Measurements from ENCODE around the gene FBXL7. TPM values are rescaled to one million over a fixed set of nuclear protein-coding genes. Genes with fewer than 3 reads are reported as not detected.

FBXL7 gene
- polyA plus RNA-seq, 1 donor (not counting 4 experiments of a cell fraction or from before 2014, with no cell fraction given) = 0.22 TPM

DNA sequence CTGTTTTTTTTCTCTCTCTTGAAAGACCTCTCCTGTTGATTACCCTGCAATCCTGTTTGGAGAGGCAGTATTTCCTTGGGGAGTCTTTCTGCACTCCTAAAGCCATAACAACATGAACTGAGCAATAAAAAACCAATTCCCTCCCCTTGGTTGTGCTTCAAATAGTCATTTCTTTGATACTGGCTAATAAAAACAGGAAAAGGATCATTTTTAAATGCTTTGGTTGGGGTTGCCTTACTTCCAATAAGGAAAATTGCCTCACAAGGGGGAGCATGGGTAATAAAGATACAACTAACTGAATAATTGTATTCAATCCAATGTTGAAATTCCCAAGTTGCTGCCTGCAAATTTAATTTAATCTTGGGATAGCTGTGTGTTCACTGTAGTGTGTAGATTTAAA lies 13.9 kb downstream of the FBXL7 start:
- dilution Hi-C loops (cut with MboI; ENCODE audit: extremely low pct_ligation_motif_present, low sequenced_read_pairs) = no loop called here
- no peak overlapping the region for H2AFZ ChIP-seq (ENCODE audit: control insufficient read depth, low read length)
- H3K9me1 ChIP-seq (ENCODE audit: control insufficient read depth, extremely low read depth, insufficient read depth, low read length) = no peaks in the 10 kb centered on the region
- TF ChIP-seq EZH2 (IDR thresholded peaks at IDR 0.05; ENCODE audit: low read length) (no peak), CTCF (optimal IDR thresholded peaks at IDR 0.05 in 1 of 3, IDR thresholded peaks at IDR 0.05 in 1 of 3, conservative IDR thresholded peaks at IDR 0.05 in 1 of 3; ENCODE audit: extremely low read depth in 1 of 3, insufficient read depth in 2 of 3, low read length in 3 of 3) (no peak)
- no peak for DNase-seq (ENCODE audit: low read depth, low spot score)
- H3K9me3 ChIP-seq (ENCODE audit: control insufficient read depth, low read depth, low read length) = no peaks in the 10 kb centered on the region
- no peak overlapping the region for H3K4me2 ChIP-seq (ENCODE audit: control insufficient read depth, extremely low read depth, insufficient read depth, low read depth, low read length)
- H3K27ac ChIP-seq (ENCODE audit: control insufficient read depth, insufficient read depth, low read length) = no peak overlapping the region
- H3K36me3 ChIP-seq (ENCODE audit: control insufficient read depth in 2 of 2, extremely low read depth in 1 of 2, insufficient read depth in 2 of 2, low read length in 2 of 2) = no peaks in the 10 kb centered on the region
- no peaks in the 10 kb centered on the region for H3K4me1 ChIP-seq (ENCODE audit: control insufficient read depth, extremely low read depth, insufficient read depth, low read length)
- no peaks in the 10 kb centered on the region for H3K27me3 ChIP-seq (ENCODE audit: control insufficient read depth, extremely low read depth, insufficient read depth, low read length)
- H3K79me2 ChIP-seq (ENCODE audit: control insufficient read depth, insufficient read depth, low read length) = no peaks in the 10 kb centered on the region
- FAIRE-seq = no peak
- H3K4me3 ChIP-seq (ENCODE audit: control insufficient read depth in 2 of 3, extremely low read depth in 1 of 3, insufficient read depth in 2 of 3, low read depth in 1 of 3, low read length in 3 of 3) = no peak overlapping the region
- no peak overlapping the region for H3K9ac ChIP-seq (ENCODE audit: control insufficient read depth, extremely low read depth, insufficient read depth, low read length)
- no peaks in the 10 kb centered on the region for H4K20me1 ChIP-seq (ENCODE audit: control insufficient read depth, extremely low read depth, insufficient read depth, low read length)

- TF ChIP-seq EZH2 (IDR thresholded peaks at IDR 0.05; ENCODE audit: low read length) (no peak), CTCF (optimal IDR thresholded peaks at IDR 0.05 in 1 of 3, IDR thresholded peaks at IDR 0.05 in 1 of 3, conservative IDR thresholded peaks at IDR 0.05 in 1 of 3; ENCODE audit: extremely low read depth in 1 of 3, insufficient read depth in 2 of 3, low read length in 3 of 3) (no peak)
- Histone ChIP-seq H2AFZ (ENCODE audit: control insufficient read depth, low read length) (no peak overlapping the region), H3K9me1 (ENCODE audit: control insufficient read depth, extremely low read depth, insufficient read depth, low read length) (no peaks in the 10 kb centered on the region), H3K9me3 (ENCODE audit: control insufficient read depth, low read depth, low read length) (no peaks in the 10 kb centered on the region), H3K27me3 (ENCODE audit: control insufficient read depth, extremely low read depth, insufficient read depth, low read length) (no peaks in the 10 kb centered on the region), H3K36me3 (ENCODE audit: control insufficient read depth in 2 of 2, extremely low read depth in 1 of 2, insufficient read depth in 2 of 2, low read length in 2 of 2) (no peaks in the 10 kb centered on the region), H3K4me2 (ENCODE audit: control insufficient read depth, extremely low read depth, insufficient read depth, low read depth, low read length) (no peak overlapping the region), H3K79me2 (ENCODE audit: control insufficient read depth, insufficient read depth, low read length) (no peaks in the 10 kb centered on the region), H3K9ac (ENCODE audit: control insufficient read depth, extremely low read depth, insufficient read depth, low read length) (no peak overlapping the region), H3K4me3 (ENCODE audit: control insufficient read depth in 2 of 3, extremely low read depth in 1 of 3, insufficient read depth in 2 of 3, low read depth in 1 of 3, low read length in 3 of 3) (no peak overlapping the region), H4K20me1 (ENCODE audit: control insufficient read depth, extremely low read depth, insufficient read depth, low read length) (no peaks in the 10 kb centered on the region), H3K27ac (ENCODE audit: control insufficient read depth, insufficient read depth, low read length) (no peak overlapping the region), H3K4me1 (ENCODE audit: control insufficient read depth, extremely low read depth, insufficient read depth, low read length) (no peaks in the 10 kb centered on the region)
- FAIRE-seq = no peak
- dilution Hi-C loops (cut with MboI; ENCODE audit: extremely low pct_ligation_motif_present, low sequenced_read_pairs) = no loop called here
- DNase-seq (ENCODE audit: low read depth, low spot score) = no peak
Observed at GRCh38 chr5:15515229-15515628, 15.2 kb downstream of the FBXL7 start.
